GM10847 (cell line): ENCODE measurements around the gene LRBA.

Experiments used
- POLR2A ChIP-seq: IDR thresholded peaks from 2 replicates; pipeline ENCODE4 v1.6.1; 2011; ENCODE audit not compliant: insufficient read length; ENCODE audit errors: extremely low read depth

The LRBA gene

DNA sequence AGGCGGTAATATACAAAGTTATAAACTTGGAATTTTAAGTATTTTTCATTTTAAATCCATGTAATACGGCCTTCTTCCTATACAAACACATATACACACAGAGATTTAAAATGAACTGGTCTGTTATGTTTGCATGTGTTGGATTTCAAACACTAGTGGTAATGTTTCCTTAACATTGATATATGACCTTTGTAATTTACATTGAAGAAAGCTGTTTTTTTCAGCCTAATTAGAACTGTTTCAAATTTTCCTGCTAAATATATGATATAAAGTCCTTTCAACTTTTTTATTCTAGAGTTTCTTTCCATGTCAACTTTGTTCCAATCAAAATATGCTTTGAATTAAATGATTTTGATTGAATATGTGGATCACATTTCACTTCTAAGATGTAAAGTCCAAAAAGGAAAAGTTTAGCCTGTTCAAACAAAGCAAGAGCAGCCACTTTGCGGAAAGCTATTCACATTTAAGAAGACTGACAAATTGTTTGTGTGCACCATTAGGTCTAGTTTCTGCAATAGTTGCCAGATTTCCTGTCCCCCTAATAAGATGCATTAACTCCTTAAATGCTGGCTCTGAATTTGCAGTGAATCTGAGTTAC, 659.1 kb downstream of the LRBA start:
- TF ChIP-seq POLR2A, result no peak

DNA sequence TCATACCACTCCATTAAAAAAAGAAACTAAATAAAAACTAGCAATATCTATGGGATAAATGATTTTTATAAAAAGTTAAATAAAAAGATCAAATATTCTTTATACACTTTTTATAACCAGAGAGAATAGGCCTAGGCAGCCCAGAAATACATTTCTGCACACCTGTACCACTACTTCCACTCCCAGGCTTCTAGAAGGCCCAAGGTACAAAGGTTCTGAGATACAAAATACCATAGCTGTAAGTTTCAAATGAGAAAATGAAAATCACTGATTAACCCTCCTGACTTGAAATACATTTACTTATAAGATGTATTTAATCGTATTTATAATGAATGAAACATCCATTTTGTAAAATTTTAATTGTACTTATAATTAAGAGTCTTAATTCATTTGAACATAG, 659.7 kb downstream of the LRBA start:
- no peak for TF ChIP-seq POLR2A

DNA sequence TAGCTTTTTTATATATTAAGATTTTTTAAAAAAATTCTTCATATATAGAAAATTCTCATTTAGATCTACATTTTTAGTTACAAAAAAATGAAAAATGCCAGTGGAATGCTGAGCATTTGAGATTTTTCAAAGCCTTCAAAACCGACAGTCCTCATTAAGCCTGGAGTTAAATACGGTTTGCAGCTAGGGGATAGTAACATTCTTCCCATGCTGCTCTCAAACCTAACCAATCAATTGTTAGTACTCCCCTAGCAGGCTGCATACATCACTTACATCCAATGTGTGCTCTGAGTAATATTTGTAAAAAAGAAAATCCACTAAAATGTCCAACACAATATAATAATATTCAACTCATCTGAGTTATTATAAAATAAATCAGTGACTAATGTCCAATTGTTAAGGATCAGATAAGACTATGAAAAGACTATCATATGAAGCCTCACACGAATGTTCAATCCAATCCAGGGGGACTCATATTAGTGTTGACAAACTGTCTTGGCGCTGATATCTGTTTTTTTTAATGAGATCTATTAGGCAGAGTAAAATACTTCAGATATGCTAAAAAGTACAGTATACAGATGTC, 660.8 kb downstream of the LRBA start:
- no peak for TF ChIP-seq POLR2A

DNA sequence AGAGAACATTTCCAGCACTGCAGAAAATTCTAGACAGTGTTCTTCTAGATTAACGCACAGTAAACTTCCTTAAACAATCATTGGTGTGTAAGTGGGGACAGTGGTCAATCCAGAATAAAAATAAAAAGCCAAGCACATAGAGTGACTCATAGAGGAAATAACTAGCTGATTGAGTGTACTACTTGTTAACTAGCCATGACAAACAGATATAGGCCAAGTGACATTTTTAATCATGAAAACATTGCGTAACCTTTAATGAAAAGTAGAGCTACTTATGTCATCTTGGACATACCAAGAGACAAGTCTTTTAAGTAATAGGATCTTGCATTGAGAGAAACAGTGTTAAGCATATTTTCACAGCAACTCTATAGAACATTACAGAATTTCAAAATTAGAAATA, 667.0 kb downstream of the LRBA start:
- TF ChIP-seq POLR2A, result no peak

DNA sequence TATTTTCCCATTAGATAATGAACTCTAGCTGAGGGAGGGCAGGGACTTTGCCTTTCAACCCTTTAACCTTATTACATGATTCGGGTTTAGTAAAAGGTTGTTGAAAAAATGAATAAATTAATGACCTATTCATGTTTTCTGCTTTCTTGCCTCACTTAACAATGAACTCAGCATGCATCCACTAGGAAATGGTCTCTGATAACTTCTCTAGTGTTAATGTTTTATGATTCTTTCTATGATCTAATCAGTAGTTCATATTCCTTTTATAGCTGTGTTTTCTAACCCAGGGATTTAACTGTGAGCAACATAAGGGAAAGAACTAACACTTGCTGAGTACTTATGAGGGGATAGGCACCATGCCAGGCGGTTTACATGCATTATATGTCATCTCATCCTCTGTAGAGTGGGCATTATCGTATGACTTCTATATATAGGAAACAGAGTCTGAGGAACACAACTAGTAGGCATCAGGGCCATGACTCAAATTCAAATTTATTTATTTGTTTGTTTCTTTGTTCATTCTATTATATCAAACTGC, 669.8 kb downstream of the LRBA start:
- TF ChIP-seq POLR2A, result no peak

DNA sequence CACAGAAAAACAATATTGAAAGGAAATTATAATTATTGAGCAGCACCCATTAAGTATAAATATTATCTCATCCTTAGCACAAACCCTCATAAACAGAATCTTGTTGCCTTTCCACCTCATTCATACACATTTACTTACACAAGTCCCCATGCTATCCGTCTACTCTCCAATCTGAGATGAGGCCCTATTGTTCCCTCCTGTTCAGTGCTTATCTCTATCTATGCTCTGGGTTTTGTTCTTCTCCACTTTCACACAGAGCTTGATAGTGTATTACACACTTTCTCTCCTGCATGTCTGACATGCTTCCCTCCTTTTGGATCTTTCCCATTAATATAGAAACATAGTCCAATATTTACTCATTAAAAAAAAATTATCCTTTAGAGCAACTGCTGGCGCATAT, 671.3 kb downstream of the LRBA start:
- TF ChIP-seq POLR2A, result no peak

DNA sequence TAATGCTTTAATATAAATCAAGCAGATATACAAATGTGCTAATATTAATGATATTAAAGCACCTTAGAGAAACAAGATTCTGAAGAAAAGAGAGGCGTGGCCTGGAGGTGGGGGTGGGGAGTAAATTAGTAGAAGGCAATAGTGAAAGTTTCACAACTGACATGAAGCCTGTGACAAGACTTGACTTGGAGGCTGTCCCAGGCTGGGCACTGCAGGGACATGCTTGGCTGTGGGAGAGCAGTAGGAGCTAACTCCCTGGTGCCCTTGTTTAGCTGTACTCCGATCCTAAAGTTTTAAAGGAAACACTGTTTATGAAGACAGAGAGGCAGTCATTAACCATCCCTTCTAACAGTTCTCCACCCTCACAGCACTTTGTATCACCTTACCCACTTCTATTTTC, 672.1 kb downstream of the LRBA start:
- TF ChIP-seq POLR2A, result no peak

DNA sequence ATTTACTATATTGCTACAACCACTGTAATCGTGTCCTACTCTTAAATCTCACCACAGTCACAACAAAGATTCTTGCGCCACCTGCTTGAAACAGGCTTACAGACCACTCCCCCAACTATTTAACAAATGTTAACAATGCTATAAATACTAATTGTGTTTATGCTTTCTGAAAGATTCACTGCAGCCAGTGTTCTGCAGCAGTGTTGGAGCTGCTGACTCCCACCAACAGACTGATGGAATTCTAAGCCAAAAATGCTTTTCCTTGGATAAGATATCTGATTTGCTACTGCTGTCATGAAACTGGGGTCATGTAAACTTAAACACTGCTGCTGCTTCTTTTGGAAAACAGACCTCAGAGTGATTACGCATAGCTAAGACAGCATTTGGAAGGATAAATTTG, 677.4 kb downstream of the LRBA start:
- no peak for TF ChIP-seq POLR2A

DNA sequence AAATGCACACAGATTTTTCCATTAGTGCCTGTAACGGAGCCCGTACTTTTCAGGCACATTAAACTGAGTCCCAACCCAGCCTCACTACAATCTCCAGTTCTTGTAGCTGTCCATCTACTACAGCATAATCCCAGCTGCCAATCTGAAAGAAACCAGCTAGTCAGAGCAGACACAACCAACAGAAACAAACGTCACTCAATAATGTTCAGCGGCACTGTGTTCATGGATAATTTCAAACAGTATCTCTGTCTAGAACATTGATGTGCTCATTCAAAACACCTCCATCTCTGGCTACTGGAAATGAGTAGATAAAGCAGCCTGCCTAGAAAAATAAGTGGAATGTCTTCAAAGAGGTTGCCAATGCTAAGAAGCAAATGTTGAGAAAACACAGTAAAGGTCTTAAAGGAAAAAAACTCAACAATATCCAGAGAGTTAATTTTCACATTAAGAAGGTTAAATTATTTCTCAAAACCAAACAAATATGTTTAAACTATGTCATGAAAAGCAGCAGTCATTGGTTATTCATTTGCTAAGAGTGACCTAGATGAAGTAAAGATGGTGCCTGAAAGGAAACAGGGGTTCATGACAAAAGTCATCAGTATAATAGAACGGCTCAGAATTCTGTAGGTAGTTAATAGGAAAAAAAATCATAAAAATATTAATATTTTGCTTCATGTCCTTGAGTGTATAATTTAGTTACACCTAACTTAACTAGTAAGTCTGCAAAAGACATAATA, 678.2 kb downstream of the LRBA start:
- no peak for TF ChIP-seq POLR2A

DNA sequence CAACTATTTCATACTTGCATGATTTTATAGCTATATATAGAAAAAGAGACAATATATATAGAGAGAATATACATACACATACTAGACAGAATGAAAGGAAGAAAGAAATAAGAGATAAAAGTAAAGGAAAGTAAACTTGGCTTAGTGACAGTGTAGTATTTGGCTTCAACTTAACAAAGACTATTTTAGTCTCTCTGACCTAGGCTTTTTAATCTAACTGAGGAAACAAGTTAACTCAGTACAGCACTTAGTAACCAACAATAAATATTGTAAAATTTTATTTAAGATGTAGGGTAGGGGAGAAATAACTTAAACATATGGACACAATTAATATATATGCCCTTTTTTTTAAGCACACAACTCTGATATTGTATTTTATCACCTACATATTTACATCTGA, 682.1 kb downstream of the LRBA start:
- no peak for TF ChIP-seq POLR2A

DNA sequence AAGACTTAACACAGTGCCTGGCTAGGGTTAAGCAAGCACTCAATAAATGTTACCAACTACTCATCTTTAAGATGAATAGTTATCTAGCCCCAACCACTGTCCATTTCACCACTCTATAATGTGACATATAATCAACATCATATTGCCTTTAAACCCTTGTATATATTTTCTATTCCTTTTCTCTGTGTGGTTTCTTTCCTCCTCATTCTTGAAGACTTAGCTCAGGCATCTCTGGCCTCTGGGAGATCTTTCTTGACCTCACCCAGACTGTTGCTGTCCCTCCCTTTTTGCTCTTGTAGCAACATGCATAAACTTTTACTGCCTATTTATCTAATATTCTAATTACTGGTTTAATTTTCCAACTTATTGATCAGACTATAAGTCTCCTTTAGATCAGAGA, 683.0 kb downstream of the LRBA start:
- no peak for TF ChIP-seq POLR2A

DNA sequence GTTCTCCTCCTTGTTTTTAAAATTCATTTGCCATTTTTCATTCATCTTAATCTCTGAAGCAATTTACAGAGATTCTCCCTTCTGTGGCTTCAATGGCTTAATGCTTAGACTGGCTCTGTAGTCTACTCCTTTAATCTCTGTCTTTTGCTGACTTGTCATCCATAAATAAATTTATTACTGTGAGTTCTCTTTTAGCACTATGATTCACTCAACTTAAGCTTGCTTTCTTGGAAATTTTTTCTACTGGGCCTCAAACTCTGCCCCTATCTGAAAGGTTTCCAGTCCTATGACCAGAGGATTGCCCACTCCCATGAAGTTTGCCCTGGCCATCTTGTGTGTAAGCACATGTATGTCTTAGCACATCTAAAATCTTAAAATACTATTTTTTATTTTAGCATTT, 685.7 kb downstream of the LRBA start:
- no peak for TF ChIP-seq POLR2A

DNA sequence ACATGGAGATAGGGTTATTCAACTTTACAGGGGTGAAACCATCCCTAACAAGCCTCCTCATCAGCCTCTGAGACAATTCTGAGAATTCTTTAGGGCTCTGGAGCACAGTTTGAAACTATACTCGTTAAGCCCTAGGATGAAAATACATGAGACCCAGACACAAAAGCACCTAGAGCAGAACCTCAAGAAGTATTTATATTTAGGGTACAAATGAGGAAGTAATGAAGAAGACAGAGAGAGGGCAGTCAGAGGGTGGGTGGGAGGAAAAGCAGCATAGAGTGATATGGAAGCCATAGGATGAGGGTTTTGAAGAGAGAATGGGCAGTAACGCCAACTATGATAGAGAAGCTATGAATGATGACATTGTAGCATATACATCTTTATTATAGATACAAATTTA, 686.6 kb downstream of the LRBA start:
- no peak for TF ChIP-seq POLR2A

DNA sequence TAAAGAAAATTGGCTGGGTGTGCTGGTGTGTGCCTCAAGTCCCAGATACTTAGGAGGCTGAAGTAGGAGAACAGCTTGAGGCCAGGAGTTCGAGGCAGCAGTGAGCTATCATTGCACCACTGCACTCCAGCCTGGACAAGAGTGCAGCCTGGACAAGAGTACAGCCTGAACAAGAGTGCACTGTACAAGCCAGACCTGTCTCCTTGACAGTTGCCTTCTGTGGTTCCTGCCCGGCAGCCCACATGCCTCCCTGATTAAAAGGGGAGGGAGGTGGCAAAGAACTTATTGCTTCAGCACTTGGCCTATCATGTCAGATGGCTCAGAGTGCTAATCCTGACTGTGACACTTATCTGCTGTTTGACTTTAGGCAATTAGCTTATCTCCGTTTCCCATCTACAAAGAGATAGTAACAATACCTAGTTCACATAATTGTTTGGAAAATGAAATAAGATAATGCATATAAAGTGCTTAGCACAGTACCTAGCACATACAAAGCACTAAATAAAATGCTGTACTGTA, 687.8 kb downstream of the LRBA start:
- no peak for TF ChIP-seq POLR2A

DNA sequence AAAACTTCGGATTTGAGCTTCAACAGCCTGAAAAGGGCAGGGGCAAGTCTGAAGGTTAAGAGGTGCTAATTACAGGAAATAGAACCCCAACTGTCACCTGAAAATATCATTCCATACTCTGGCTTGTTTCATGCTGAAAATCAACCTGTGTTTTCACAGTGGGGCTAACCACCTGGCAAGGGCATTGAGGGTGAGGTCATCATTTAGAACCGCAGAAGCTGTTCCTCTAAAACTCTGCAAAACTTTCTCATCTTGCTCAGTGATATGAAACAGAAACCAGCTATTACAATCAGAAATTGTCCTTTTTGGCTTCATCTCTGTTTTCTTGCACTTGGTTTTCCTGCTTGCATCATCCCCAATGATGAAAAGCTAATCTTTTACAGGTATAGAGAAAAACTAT, 689.2 kb downstream of the LRBA start:
- no peak for TF ChIP-seq POLR2A
